Measurements from ENCODE around the gene TET3. TPM values are rescaled to one million over a fixed set of nuclear protein-coding genes. Genes with fewer than 3 reads are reported as not detected.

Gene TET3
- total and polyA plus RNA-seq, 2 donors (not counting 3 experiments of a cell fraction or from before 2014, with no cell fraction given), result 3.4 to 15.6 TPM

GRCh38 chr2:74033375-74033774 lies 48.7 kb downstream of the TET3 start:
- DNase-seq (ENCODE audit: low read depth, low spot score), result no peak
- intact Hi-C loops (cut with micrococcal nuclease) (no loop called here), dilution Hi-C loops (cut with MboI; ENCODE audit: extremely low pct_ligation_motif_present, low sequenced_read_pairs) (no loop called here)
- Histone ChIP-seq H3K79me2 (ENCODE audit: control insufficient read depth, insufficient read depth, low read length) (peaks cover 2% of the 10 kb centered on the region), H3K4me1 (ENCODE audit: control insufficient read depth, extremely low read depth, insufficient read depth, low read length) (peaks cover 2% of the 10 kb centered on the region), H3K27me3 (ENCODE audit: control insufficient read depth in 2 of 2, insufficient read depth in 2 of 2, low read length in 2 of 2) (no peaks in the 10 kb centered on the region), H4K20me1 (replicated peaks; ENCODE audit: control insufficient read depth, extremely low read depth, insufficient read depth, low read length) (peaks cover 2% of the 10 kb centered on the region), H3K4me2 (ENCODE audit: insufficient read depth, low read length) (no peak overlapping the region), H3K9me3 (replicated peaks; ENCODE audit: control insufficient read depth, insufficient read depth, low read length) (no peaks in the 10 kb centered on the region), H3K36me3 (ENCODE audit: control insufficient read depth in 2 of 2, extremely low read depth in 1 of 2, insufficient read depth in 2 of 2, low read length in 2 of 2) (no peaks in the 10 kb centered on the region), H2AFZ (ENCODE audit: low read depth, low read length) (no peak overlapping the region), H3K27ac (ENCODE audit: insufficient read depth, low read depth, low read length) (no peak overlapping the region), H3K9ac (replicated peaks; ENCODE audit: extremely low read depth, insufficient read depth, low read length) (no peak overlapping the region), H3K4me3 (replicated peaks in 1 of 3; ENCODE audit: insufficient read depth in 1 of 3, low read depth in 1 of 3, low read length in 3 of 3) (no peak overlapping the region), H3K9me1 (replicated peaks; ENCODE audit: control insufficient read depth, extremely low read depth, insufficient read depth, low read length) (no peaks in the 10 kb centered on the region)
- ChIA-PET POLR2A (no interaction called here), CTCF (no interaction called here)
- BruUV-seq (replicated peaks), result no TSS peak
- TF ChIP-seq MYC (IDR thresholded peaks at IDR 0.05; ENCODE audit: low read depth, low read length), result no peak
- TF ChIP-seq FOS (IDR thresholded peaks at IDR 0.05; ENCODE audit: borderline replicate concordance, insufficient read depth, low read length), result no peak
- TF ChIP-seq MAX (IDR thresholded peaks at IDR 0.05; ENCODE audit: insufficient read depth, insufficient read length), result no peak
- no peak for TF ChIP-seq CTCF (IDR thresholded peaks at IDR 0.05; ENCODE audit: extremely low read depth in 1 of 2, insufficient read depth in 1 of 2, low read depth in 1 of 2, low read length in 2 of 2)
- no peak for TF ChIP-seq JUN (IDR thresholded peaks at IDR 0.05; ENCODE audit: borderline replicate concordance, insufficient read depth, insufficient read length, low read depth)
- no peak for TF ChIP-seq POLR2AphosphoS5 (IDR thresholded peaks at IDR 0.05; ENCODE audit: insufficient read depth, low read depth, low read length)
- no peak for TF ChIP-seq GATA2 (IDR thresholded peaks at IDR 0.05; ENCODE audit: insufficient read depth, insufficient read length, low read depth, low read length)
- no peak for TF ChIP-seq EZH2 (IDR thresholded peaks at IDR 0.05; ENCODE audit: borderline replicate concordance, low read depth, low read length, severe bottlenecking)
- no peak for TF ChIP-seq POLR2A (IDR thresholded peaks at IDR 0.05; ENCODE audit: low read depth, low read length)
- no peak for FAIRE-seq

Small RNA genes within 50 kb of the gene (small RNA-seq; reads per million reads assigned to genes)
- gene AC110801.1 (ENCODE audit: insufficient read depth, insufficient read length, low read depth, low replicate concordance) (not detected), gene RNA5SP97 (ENCODE audit: insufficient read depth, insufficient read length, low read depth, low replicate concordance) (not detected)

Other genes with a start within 250 kb of the TET3 start
- gene TPRKB, start 247.6 kb upstream of the TET3 start, total RNA-seq, result 33.4 and 36.1 TPM in 2 replicates
- gene TPRKB, start 247.6 kb upstream of the TET3 start, polyA plus RNA-seq, result 18.6 and 27.1 TPM in 2 replicates
- 25.3 and 27.0 TPM in 2 replicates for gene DUSP11, start 204.8 kb upstream of the TET3 start, total RNA-seq
- 18.4 and 18.6 TPM in 2 replicates for gene DUSP11, start 204.8 kb upstream of the TET3 start, polyA plus RNA-seq
- gene C2orf78, start 200.7 kb upstream of the TET3 start, total RNA-seq, result not detected in 2 replicates
- not detected in 2 replicates for gene C2orf78, start 200.7 kb upstream of the TET3 start, polyA plus RNA-seq
- gene STAMBP, start 155.9 kb upstream of the TET3 start, total RNA-seq, result 19.8 and 21.3 TPM in 2 replicates
- 18.0 and 19.0 TPM in 2 replicates for gene STAMBP, start 155.9 kb upstream of the TET3 start, polyA plus RNA-seq
- not detected in 2 replicates for gene ACTG2, start 91.9 kb upstream of the TET3 start, total RNA-seq
- not detected in 2 replicates for gene ACTG2, start 91.9 kb upstream of the TET3 start, polyA plus RNA-seq
- 51.8 and 58.8 TPM in 2 replicates for gene DGUOK, start 58.0 kb upstream of the TET3 start, total RNA-seq
- 68.7 and 77.5 TPM in 2 replicates for gene DGUOK, start 58.0 kb upstream of the TET3 start, polyA plus RNA-seq
- gene BOLA3, start 163.0 kb downstream of the TET3 start, total RNA-seq, result 42.4 and 42.6 TPM in 2 replicates
- gene BOLA3, start 163.0 kb downstream of the TET3 start, polyA plus RNA-seq, result 28.7 and 29.1 TPM in 2 replicates
- 106 and 112 TPM in 2 replicates for gene MOB1A, start 194.0 kb downstream of the TET3 start, total RNA-seq
- gene MOB1A, start 194.0 kb downstream of the TET3 start, polyA plus RNA-seq, result 21.5 and 25.3 TPM in 2 replicates
- 74.9 and 83.2 TPM in 2 replicates for gene MTHFD2, start 213.7 kb downstream of the TET3 start, total RNA-seq
- gene MTHFD2, start 213.7 kb downstream of the TET3 start, polyA plus RNA-seq, result 25.4 and 25.6 TPM in 2 replicates

Data from endothelial cell of umbilical vein (primary cell).